Activated naive CD4-positive, alpha-beta T cell treated with Interleukin-2 at 50 U/mL for 16 hours (primary cell): ENCODE results near the gene NOTUM.
A peak's percentile ranks its signal among the peaks of the same experiment; 100 is the strongest.
"Not testable (repeated sequence)": the region's sequence is repeated elsewhere in the genome, so short reads cannot be mapped to it uniquely, and the experiment has no call there.

Source experiments
- DNase-seq: peaks from one replicate; pipeline ENCODE4 v3.0.0-alpha.2; 2020

NOTUM gene

GRCh38 chr17:81922566-81923301 lies 38.3 kb downstream of the NOTUM start:
- no peak for DNase-seq

DNA sequence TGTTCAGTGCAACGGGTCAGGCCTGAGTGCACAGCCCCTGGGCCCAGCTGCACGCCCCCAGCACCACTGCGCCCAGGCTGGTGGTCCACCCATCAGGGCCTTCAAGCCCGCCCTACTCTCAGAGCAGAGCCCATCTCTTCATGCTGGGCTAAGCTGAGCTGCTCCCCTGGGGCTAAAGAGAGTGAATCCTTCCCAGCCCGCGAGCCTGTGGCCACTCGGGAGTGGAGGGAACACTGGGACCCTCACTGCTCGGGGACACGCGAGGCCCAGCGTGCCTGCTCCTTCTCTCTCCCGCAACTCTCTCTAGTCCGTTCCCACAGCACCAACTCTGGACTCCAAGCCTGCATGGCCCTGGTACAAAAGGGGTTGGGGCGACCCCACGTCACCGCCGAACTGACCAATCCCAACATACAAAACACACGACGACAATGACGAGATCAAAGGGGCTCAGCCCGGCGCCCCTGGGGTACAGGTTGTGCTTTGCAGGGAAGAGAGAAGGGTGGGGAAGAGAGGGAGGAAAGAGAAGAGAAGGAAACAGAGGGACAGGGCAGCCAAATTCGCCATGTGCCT lies 38.9 kb downstream of the NOTUM start:
- DNase-seq: no peak

DNA sequence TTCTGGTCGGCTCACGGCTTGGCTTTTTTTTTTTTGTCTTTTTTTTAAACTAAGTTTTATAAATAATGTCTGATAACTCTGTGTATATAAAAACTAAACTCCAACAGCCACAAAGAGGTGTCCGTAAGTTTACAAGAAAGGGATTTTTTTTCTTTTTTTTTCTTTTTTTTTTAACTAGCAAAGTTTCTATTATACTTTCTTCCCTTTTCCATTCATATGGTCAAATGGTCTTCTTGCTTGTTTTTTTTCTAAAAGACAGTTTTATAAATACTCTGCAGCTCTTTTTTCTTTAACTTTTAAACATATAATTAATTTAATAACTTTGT lies 39.5 kb downstream of the NOTUM start:
- DNase-seq: no peak

DNA sequence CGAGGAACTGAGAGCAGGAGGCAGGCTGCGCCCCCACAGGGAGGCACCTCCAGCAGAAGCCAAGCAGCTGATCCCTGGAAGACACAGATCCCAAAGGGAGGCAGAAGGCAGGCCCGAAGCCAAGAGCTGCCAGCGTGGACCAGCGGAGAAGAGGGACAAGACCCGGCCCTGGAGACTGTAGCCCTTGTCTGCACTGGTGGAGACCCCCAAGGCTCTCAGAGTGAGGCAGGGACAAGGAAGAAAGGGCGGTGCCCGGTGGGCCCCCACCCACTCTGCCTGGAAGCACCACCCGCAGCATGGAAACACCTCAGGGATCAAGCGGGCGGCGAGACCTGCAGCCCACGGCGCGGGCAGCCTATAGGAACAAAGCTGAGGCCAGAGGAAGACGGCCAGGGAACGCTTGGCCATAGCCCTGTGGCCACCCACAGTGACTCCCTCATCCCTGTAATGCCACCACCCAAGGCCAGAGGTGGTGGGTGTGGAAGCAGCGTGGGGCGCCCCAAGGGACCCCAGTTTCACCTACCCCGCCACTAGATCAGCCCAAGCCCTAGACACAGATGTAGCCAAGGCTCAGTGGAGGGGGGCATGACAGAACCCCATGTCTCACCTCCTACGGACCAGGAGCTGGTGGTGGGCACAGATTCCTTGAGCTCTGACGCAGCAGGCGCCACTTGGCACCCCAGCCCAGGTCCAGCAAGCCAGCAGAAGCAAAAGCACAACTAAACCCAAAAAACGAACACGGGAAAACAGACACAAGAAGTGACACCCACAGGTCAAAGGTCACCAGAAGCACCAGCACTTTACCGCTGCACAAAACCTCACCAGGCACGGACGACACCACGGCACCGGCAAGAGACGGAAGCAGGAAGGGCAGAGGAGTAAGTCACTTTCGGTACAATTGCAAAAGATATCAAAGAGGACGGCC lies 40.1 kb downstream of the NOTUM start:
- no peak for DNase-seq

DNA sequence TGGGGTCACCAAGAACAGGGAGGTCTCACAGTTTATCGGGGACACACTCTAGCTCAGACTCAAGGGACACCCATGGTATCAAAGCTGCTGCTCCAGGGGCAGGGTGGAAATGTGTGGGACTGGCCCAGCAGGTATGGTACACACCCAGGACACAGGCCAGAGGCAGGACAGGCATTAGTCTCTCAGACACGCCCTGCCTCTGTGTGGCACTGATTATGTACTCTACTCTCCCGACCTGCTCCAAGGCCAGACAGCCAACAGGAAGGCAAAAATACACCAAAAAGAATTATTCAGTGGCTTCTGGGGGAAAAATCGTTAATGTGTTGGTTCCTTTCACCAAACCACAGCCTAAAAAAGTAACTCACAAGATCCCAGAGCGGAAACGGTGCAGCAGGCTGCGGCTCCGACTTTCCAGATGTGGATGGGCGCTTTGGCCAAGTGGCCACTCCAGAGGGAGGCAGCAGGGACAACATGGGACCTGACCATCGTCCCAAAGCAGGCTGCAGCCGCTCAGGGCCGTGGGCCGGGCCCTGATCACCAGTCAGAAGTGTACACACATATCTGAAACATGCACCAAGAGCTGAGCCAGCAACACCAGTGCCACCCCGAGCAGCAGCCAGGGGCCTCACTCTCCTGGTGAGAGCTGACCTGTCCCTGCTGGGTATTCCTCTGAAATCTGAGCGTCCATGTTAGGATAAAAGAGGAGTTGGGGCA lies 42.0 kb downstream of the NOTUM start:
- DNase-seq: no peak

DNA sequence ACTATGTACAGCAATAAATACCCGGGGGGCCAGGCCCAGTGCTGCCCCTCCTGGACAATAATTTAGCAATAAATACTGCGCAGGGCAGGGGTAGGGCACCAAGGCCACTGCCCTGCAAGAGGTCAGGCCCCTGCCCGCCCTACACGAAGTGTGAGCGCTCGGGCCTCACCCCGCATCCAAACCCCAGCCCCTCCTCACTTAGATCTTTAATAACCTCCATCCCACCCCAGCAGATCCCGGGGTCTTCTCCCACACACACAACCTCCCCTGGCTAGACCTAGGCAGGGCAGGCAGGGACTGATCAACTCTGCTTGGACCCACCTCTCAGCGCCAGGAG lies 42.7 kb downstream of the NOTUM start:
- not testable (repeated sequence) for DNase-seq

- peak; percentile 77 for DNase-seq
These were observed 43.2 kb downstream of the NOTUM start, which contains the start of gene SIRT7 for GRCh38 chr17:81917565-81918332. Gene SIRT7, minus strand, starts transcription at chr17:81918176. Its CDS starts 45 bp downstream, at chr17:81918131.

DNA sequence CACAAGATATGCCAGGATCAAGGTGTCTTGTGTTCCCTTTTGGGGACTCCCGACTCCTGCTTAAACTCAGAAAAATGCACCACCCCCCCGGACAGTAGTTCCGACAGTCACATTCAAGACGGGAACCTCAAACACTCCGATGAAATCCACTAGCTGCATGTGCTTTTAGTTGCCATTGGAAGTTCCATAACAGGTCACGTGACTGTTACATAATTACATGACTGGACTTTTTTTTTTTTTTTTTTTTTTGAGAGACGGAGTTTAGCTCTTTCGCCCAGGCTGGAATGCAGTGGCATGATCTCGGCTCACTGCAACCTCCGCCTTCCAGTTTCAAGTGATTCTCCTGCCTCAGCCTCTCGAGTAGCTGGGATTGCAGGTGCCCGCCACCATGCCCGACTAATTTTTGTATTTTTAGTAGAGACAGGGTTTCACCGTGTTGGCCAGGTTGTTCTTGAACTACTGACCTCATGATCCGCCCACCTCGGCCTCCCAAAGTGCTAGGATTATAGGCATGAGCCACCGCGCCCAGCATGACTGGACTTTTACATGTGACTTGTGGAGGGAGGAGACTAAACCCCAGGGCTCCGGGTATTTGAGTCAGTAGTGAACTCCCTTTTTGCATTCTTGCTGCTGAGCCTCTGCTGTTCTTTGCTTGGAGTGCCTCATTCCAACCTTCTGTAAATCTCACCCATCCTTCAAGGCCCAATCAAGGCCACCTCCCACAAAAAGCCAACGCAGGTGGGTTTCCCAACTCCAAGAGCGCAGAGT lies 44.6 kb downstream of the NOTUM start:
- no peak for DNase-seq

- no peak for DNase-seq
These were observed 45.7 kb downstream of the NOTUM start for GRCh38 chr17:81915331-81915730.

GRCh38 chr17:81914103-81914850 lies 46.7 kb downstream of the NOTUM start:
- DNase-seq: no peak

GRCh38 chr17:81913394-81914102 lies 47.4 kb downstream of the NOTUM start:
- no peak for DNase-seq

GRCh38 chr17:81912441-81913309 lies 48.3 kb downstream of the NOTUM start:
- no peak for DNase-seq

DNA sequence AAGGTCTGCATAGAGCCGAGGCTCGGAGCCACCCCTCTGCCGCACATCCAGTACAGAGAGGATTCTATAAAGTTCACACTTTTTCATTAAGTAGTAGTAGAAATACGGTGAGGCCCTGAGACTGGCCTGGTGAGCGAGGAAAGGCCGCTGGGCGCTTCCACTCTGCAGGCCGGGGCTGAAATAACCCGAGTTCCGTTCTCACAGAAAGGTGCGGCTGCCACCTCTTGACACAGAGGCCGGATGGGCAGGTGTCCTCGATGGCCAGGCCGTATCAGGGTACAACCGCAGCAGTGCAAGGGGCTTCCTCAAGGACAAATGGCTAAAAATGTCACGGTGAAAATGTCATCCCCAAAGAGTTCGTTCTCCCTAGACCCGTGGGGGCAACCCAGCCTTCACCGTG lies 49.0 kb downstream of the NOTUM start:
- no peak for DNase-seq

- peak; percentile 90 for DNase-seq
These were observed 49.6 kb downstream of the NOTUM start, which contains the start of gene PCYT2 for GRCh38 chr17:81911277-81911961. Gene PCYT2, minus strand, starts transcription at chr17:81911399. Its CDS starts 44 bp downstream, at chr17:81911355.

GRCh38 chr17:81910840-81911276 lies 50.1 kb downstream of the NOTUM start:
- no peak for DNase-seq

DNA sequence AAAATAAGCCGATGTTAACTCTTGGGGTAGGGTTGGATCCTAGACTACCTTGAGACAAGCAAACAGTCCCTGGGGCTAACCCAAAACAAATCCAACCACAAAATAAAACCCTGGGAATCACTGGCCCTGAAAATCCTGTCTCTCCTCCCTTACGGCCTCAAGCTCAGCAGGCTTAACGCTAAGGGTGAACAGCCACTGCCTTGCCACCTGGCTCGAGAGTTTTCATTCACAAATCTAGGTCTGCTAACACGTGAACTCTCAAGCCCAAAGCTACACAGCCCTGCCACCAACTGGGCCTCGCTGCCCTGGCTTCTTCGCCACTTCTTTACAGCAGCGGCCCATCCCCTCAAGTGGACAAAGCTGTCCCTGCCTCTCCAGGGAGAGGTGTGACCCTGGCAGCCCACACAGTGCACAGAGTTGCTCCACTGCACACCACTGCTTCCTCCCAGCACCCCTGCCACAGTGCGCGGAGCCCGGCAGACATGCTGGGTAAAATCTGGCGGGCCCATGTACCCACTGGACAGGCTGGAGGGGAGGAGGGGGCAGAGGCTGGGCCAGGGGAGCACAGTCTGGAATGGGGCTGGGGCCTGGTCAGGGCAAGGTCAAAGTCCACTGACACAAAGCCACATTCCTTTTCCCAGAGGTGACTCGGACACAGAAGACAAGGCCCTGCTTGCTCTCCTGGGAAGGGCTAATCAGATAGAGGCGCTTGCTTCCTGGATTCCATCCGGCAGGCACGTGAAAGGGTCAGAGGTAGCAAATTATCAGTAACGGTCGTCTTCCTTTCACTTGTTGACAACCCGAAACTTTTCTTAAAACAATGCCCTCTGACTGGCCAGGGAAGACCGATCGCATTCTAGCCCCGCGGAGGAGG lies 50.8 kb downstream of the NOTUM start:
- no peak for DNase-seq

- DNase-seq: no peak
These were observed 51.8 kb downstream of the NOTUM start for GRCh38 chr17:81909231-81909630.
